ENCODE results near the gene CPT1B.

CPT1B gene

GRCh38 chr22:50568626-50569025 is 9.6 kb downstream of the CPT1B start:
- no peak for DNase-seq

- DNase-seq = no peak
Measured at GRCh38 chr22:50567721-50568252, 10.4 kb downstream of the CPT1B start.

- DNase-seq = no peak
Measured at GRCh38 chr22:50564289-50564688, 13.9 kb downstream of the CPT1B start.

- DNase-seq = peak; percentile 45
Measured at GRCh38 chr22:50563413-50564160, 14.6 kb downstream of the CPT1B start.

GRCh38 chr22:50562523-50563412 is 15.5 kb downstream of the CPT1B start, which contains the start of gene SYCE3:
TSS of gene SYCE3 (minus strand) at chr22:50562919. CDS start at chr22:50556405, 6,514 bp downstream.
- DNase-seq = peak; percentile 89

- no peak for DNase-seq
Measured at GRCh38 chr22:50561401-50562358, 16.5 kb downstream of the CPT1B start.

- DNase-seq = no peak
Measured at GRCh38 chr22:50560034-50560433, 18.2 kb downstream of the CPT1B start.

GRCh38 chr22:50556703-50557102 is 21.5 kb downstream of the CPT1B start:
- no peak for DNase-seq

- DNase-seq = no peak
Measured at GRCh38 chr22:50553310-50553709, 24.9 kb downstream of the CPT1B start.

- no peak for DNase-seq
Measured at GRCh38 chr22:50551160-50551752, 27.0 kb downstream of the CPT1B start.

GRCh38 chr22:50550395-50550794 is 27.8 kb downstream of the CPT1B start:
- no peak for DNase-seq

GRCh38 chr22:50548921-50549790 is 29.1 kb downstream of the CPT1B start:
- no peak for DNase-seq

- no peak for DNase-seq
Measured at GRCh38 chr22:50548040-50548920, 29.9 kb downstream of the CPT1B start.

- DNase-seq = no peak
Measured at GRCh38 chr22:50547263-50547985, 30.8 kb downstream of the CPT1B start.

GRCh38 chr22:50546326-50547262 is 31.6 kb downstream of the CPT1B start:
- DNase-seq = no peak

GRCh38 chr22:50545522-50546325 is 32.5 kb downstream of the CPT1B start, which contains the start of gene KLHDC7B:
TSS of gene KLHDC7B (plus strand) at chr22:50545899. CDS start at chr22:50546244, 345 bp downstream.
- DNase-seq = no peak

GRCh38 chr22:50544746-50545253 is 33.4 kb downstream of the CPT1B start:
- no peak for DNase-seq
